Activated CD8-positive, alpha-beta T cell treated with anti-CD3 and anti-CD28 coated beads for 36 hours (primary cell): ENCODE measurements around the gene MTG2. TPM values are rescaled to one million over a fixed set of nuclear protein-coding genes. Genes with fewer than 3 reads are reported as not detected.
A peak's percentile ranks its signal among the peaks of the same experiment; 100 is the strongest.

Experiments used
- ATAC-seq: fragments of 200-7000 bp; cut with Tn5 transposase; one replicate; pipeline ENCODE4 v1.10.0; 2021; ENCODE audit warnings: mild to moderate bottlenecking, moderate library complexity
- CTCF ChIA-PET: fragments of 350-600 bp; sonication (Branson Sonifier 250); formaldehyde crosslinking; loops from one replicate; lab custom pipeline; 2021; ENCODE audit warnings: antibody characterized with exemption; lab: Charles Lee
- POLR2A ChIA-PET: fragments of 350-600 bp; sonication (Branson Sonifier 250); formaldehyde crosslinking; loops from one replicate; lab custom pipeline; 2021; ENCODE audit warnings: antibody characterized with exemption; lab: Charles Lee
- DNase-seq: peaks from one replicate; pipeline ENCODE4 v3.0.0-alpha.2; 2020
- H3K27ac Mint-ChIP-seq: one replicate; pipeline ENCODE4 v1.8.0; 2021; ENCODE audit warnings: mild to moderate bottlenecking, mixed read lengths
- H3K27me3 Mint-ChIP-seq: one replicate; pipeline ENCODE4 v1.8.0; 2021; ENCODE audit warnings: mixed read lengths
- H3K36me3 Mint-ChIP-seq: one replicate; pipeline ENCODE4 v1.8.0; 2021; ENCODE audit warnings: low read depth, mixed read lengths
- H3K4me1 Mint-ChIP-seq: one replicate; pipeline ENCODE4 v1.8.0; 2021; ENCODE audit warnings: low read depth, mixed read lengths
- H3K4me3 Mint-ChIP-seq: one replicate; pipeline ENCODE4 v1.8.0; 2021; ENCODE audit warnings: mild to moderate bottlenecking, moderate library complexity, mixed read lengths
- H3K9me3 Mint-ChIP-seq: one replicate; pipeline ENCODE4 v1.8.0; 2021; ENCODE audit warnings: mixed read lengths
- intact Hi-C: fragments of 100-400 bp; cut with micrococcal nuclease; formaldehyde crosslinking; loops from one replicate; pipeline ENCODE4 v1.10.0; 2022
- total RNA-seq, 2 experiments: library from RNA; stranded (reverse); gene quantifications; one replicate each; pipeline ENCODE4 v1.2.3, GENCODE V29; 2021
- TF ChIP-seq, protein P1 (sequence below): fragments of 200-600 bp; IDR thresholded peaks from one replicate; pipeline ENCODE4 v1.8.0; 2022; ENCODE audit warnings: antibody characterized with exemption, mild to moderate bottlenecking

The MTG2 gene
- total RNA-seq, 2 experiments from 2014 or later, result 36.5 to 40.5 TPM

DNA sequence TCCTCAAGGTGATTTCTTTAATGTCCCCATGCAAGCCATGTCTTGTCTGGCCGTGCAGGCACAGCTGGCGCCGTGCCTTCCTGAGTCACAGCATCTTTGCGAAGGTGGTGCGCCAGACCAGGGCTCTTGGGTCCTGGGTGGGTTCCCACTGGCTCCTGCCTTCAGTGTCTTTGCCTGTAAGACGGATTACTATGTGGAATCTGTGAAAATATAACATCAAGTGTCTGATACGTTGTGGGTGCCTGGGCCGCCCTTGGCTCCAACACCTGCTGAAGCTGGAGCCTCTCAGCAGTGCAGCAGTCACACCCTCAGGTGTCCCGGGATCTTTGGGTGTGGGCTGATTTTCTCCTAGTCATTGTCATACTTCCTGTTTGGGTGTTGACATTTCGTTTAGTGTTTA is 58.7 kb downstream of the MTG2 start:
- TF ChIP-seq, protein P1, sequence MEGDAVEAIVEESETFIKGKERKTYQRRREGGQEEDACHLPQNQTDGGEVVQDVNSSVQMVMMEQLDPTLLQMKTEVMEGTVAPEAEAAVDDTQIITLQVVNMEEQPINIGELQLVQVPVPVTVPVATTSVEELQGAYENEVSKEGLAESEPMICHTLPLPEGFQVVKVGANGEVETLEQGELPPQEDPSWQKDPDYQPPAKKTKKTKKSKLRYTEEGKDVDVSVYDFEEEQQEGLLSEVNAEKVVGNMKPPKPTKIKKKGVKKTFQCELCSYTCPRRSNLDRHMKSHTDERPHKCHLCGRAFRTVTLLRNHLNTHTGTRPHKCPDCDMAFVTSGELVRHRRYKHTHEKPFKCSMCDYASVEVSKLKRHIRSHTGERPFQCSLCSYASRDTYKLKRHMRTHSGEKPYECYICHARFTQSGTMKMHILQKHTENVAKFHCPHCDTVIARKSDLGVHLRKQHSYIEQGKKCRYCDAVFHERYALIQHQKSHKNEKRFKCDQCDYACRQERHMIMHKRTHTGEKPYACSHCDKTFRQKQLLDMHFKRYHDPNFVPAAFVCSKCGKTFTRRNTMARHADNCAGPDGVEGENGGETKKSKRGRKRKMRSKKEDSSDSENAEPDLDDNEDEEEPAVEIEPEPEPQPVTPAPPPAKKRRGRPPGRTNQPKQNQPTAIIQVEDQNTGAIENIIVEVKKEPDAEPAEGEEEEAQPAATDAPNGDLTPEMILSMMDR, result no peak

GRCh38 chr20:62242176-62242575 is 59.3 kb downstream of the MTG2 start:
- Mint-ChIP-seq H3K36me3 (no peaks in the 10 kb centered on the region), H3K27ac (no peak overlapping the region), H3K9me3 (no peaks in the 10 kb centered on the region)

More for the DNA sequence above, 58.7 kb downstream of the MTG2 start:
- CTCF ChIA-PET, result interaction anchor here (1.3 kb wide), 1 partner anchor 21 kb away, joined by 3 read pairs; no protein-coding TSS in a partner anchor
- no peaks in the 10 kb centered on the region for H3K27me3 Mint-ChIP-seq
- H3K9me3 Mint-ChIP-seq, result no peaks in the 10 kb centered on the region
- H3K4me3 Mint-ChIP-seq, result no peak overlapping the region
- POLR2A ChIA-PET, result no interaction called here
- intact Hi-C loops, result no loop called here
- H3K36me3 Mint-ChIP-seq, result no peaks in the 10 kb centered on the region
- peak overlapping the region; percentile 2 for H3K27ac Mint-ChIP-seq
- no peak for DNase-seq
- H3K4me1 Mint-ChIP-seq, result peaks cover 28% of the 10 kb centered on the region
- ATAC-seq, result no peak

DNA sequence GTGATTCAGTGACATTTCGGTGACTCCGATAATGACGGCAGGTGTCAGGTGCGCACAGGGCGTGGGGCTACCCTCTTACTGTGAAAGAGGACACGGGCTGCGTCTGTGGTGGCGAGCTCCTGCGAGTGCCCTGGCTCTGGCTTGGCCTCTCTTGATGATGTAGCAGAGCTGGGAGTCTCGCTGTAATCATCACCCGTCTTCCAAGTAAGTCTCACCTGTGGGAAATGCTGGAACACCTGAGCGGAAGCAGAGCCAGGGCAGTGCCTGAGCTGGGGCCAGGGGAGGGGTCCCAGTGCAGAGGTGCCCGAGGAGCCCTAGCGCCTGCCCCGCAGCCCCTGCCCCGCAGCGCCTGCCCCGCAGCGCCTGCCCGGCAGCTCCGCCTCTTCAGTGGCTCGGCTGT is 60.3 kb downstream of the MTG2 start:
- TF ChIP-seq, protein P1, result no peak
- no peak for ATAC-seq
- DNase-seq, result no peak
- H3K4me3 Mint-ChIP-seq, result no peak overlapping the region
- intact Hi-C loops, result no loop called here
- POLR2A ChIA-PET, result no interaction called here
- H3K9me3 Mint-ChIP-seq, result no peaks in the 10 kb centered on the region
- CTCF ChIA-PET, result no interaction called here
- no peaks in the 10 kb centered on the region for H3K27me3 Mint-ChIP-seq
- H3K36me3 Mint-ChIP-seq, result no peaks in the 10 kb centered on the region
- H3K27ac Mint-ChIP-seq, result no peak overlapping the region
- H3K4me1 Mint-ChIP-seq, result peaks cover 30% of the 10 kb centered on the region

More at GRCh38 chr20:62242176-62242575, 59.3 kb downstream of the MTG2 start:
- TF ChIP-seq, protein P1, result no peak
- DNase-seq, result no peak
- intact Hi-C loops, result no loop called here
- no peaks in the 10 kb centered on the region for H3K27me3 Mint-ChIP-seq
- peaks cover 33% of the 10 kb centered on the region for H3K4me1 Mint-ChIP-seq
- ChIA-PET CTCF (interaction anchor here (1.3 kb wide), 1 partner anchor 20 kb away, joined by 3 read pairs; no protein-coding TSS in a partner anchor), POLR2A (no interaction called here)
- no peak overlapping the region for H3K4me3 Mint-ChIP-seq
- no peak for ATAC-seq

DNA sequence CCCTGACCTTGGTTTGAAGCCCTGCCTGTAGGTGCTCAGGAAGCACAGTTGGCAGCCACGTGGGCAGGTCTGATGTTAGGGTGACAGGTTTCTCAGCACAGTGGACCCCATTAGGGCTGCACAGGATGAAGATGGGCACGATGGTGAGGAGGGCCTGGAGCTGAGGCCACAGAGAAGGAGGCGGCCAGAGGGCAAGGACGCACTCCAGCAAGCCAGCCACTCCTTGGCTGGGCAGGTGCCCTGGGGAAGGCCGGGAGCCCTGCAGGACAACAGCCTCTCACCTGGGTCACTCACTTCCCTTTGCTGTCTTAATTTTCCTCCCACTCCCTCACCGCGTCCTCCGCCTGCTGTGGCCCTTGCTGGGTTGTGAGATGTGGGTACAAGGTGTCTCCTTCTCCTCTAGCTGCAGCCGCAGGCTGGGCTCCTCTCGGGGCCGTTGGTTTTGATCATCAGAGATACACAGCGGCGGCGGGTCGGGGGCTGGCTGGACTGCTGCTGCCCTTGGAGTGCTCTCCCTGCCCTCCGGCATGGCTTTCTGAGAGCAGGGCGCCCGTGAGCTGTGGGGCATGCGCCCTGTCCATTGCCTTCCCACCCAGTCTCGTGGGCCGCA is 61.2 kb downstream of the MTG2 start:
- Mint-ChIP-seq H3K27ac (no peak overlapping the region), H3K36me3 (no peaks in the 10 kb centered on the region), H3K27me3 (no peaks in the 10 kb centered on the region), H3K4me3 (no peak overlapping the region), H3K9me3 (no peaks in the 10 kb centered on the region), H3K4me1 (peaks cover 30% of the 10 kb centered on the region)
- no peak for ATAC-seq
- ChIA-PET POLR2A (interaction anchor here (0.5 kb wide), 1 partner anchor 86 kb away, joined by 3 read pairs; no protein-coding TSS in a partner anchor), CTCF (no interaction called here)
- no peak for DNase-seq
- TF ChIP-seq, protein P1, result no peak
- intact Hi-C loops, result no loop called here

DNA sequence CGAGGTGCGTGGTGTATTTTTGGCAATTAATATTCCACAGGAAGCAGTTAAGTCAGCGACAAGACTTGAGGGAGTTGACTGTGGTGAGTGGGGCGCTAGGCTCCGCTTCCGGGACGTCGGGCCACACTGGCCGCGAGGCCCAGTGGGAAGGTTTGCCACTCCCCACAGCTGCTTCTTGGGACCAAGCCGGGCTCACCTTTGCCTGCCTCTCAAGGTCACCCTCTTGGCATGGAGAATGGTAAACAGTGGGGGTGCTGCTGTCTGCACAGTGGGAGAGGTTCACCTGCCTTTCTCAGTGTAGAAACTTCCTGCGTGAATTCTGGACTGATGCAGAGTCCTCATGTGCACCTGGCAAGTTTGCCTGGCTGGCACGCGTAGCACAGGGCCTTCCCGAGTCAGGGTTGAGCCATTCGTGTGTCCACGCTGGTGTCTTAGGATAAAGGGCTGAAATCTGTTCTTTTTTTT is 61.8 kb downstream of the MTG2 start:
- H3K27ac Mint-ChIP-seq, result peak overlapping the region; percentile 34
- no peaks in the 10 kb centered on the region for H3K9me3 Mint-ChIP-seq
- intact Hi-C loops, result no loop called here
- ChIA-PET POLR2A (no interaction called here), CTCF (interaction anchor here (0.8 kb wide), 1 partner anchor 70 kb away, joined by 3 read pairs; no protein-coding TSS in a partner anchor)
- peaks cover 25% of the 10 kb centered on the region for H3K4me1 Mint-ChIP-seq
- no peak overlapping the region for H3K4me3 Mint-ChIP-seq
- ATAC-seq (peak; percentile 39), DNase-seq (no peak)
- TF ChIP-seq, protein P1, result no peak
- no peaks in the 10 kb centered on the region for H3K36me3 Mint-ChIP-seq
- no peaks in the 10 kb centered on the region for H3K27me3 Mint-ChIP-seq
